K562 (cell line): ENCODE results near the gene IPO5. TPM values are rescaled to one million over a fixed set of nuclear protein-coding genes. Genes with fewer than 3 reads are reported as not detected.

Experiments
- ATAC-seq: fragments of 200-7000 bp; cut with Tn5 transposase; 3 replicates; pipeline ENCODE4 v1.9.1; 2020; ENCODE audit warnings: moderate library complexity
- BruUV-seq: library from RNA; stranded (reverse); fragments of 400-500 nt; replicated peaks from 2 replicates; lab custom pipeline; 2021; lab: Mats Ljungman, UMichigan
- CTCF ChIA-PET: fragments of 300-600 bp; formaldehyde crosslinking; extraction: SDS; loops from one replicate; lab custom pipeline; 2021; ENCODE audit warnings: low intra/inter-chr PET ratio; lab: Yijun Ruan, JAX
- POLR2A ChIA-PET: fragments of 300-600, 350-650 bp; sonication (Branson Sonifier 250); formaldehyde crosslinking; extraction: SDS; loops from one replicate; lab custom pipeline; 2021; ENCODE audit warnings: antibody characterized with exemption, inconsistent platforms; lab: Yijun Ruan, JAX
- DNase-seq, 4 experiments: peaks; one replicate each; pipeline versions ENCODE4 v3.0.0 to v3.0.0-alpha.2; 2011 to 2018; ENCODE audit warnings: low spot score in 3 of 4, mixed read lengths in 3 of 4; ENCODE audit errors: extremely low read depth in 1 of 4
- FAIRE-seq: peaks from 2 replicates; lab custom pipeline; 2011; peaks lifted over from hg19 to GRCh38; lab: Jason Lieb, UNC
- H2AFZ ChIP-seq: 2 replicates; pipeline ENCODE4 v1.6.0; 2011; ENCODE audit warnings: low read depth, low read length, control low read depth, inconsistent platforms
- H3K27ac ChIP-seq: fragments of 200-600 bp; 3 replicates; pipeline ENCODE4 v1.8.0; 2011; ENCODE audit warnings: low read depth, mild to moderate bottlenecking, control low read depth, inconsistent platforms, low read length, moderate library complexity, mixed read lengths; ENCODE audit errors: extremely low read depth
- H3K27me3 ChIP-seq, 2 experiments: fragments of 300-600 bp in 1 of 2; 2 replicates in 1 of 2; 3 replicates in 1 of 2; pipeline versions ENCODE4 v1.6.0 to v1.8.0; 2011; ENCODE audit warnings: inconsistent platforms in 2 of 2, low read length in 2 of 2, mild to moderate bottlenecking in 1 of 2, mixed read lengths in 1 of 2, moderate library complexity in 1 of 2; ENCODE audit not compliant: control insufficient read depth in 2 of 2, insufficient read depth in 2 of 2
- H3K36me3 ChIP-seq: fragments of 300-600 bp; 3 replicates; pipeline ENCODE4 v1.8.0; 2011; ENCODE audit warnings: mild to moderate bottlenecking, low read length, inconsistent platforms; ENCODE audit not compliant: control insufficient read depth, insufficient read depth
- H3K4me1 ChIP-seq, 2 experiments: fragments of 200-600 bp in 1 of 2; replicated peaks in 1 of 2; 2 replicates in 1 of 2; 3 replicates in 1 of 2; pipeline versions ENCODE4 v1.5.1 to v1.8.0; 2011; ENCODE audit warnings: inconsistent platforms in 2 of 2, low read length in 2 of 2, mild to moderate bottlenecking in 1 of 2, mixed read lengths in 1 of 2, moderate library complexity in 1 of 2; ENCODE audit not compliant: control insufficient read depth in 2 of 2, insufficient read depth in 2 of 2
- H3K4me2 ChIP-seq: 2 replicates; pipeline ENCODE4 v1.6.1; 2011; ENCODE audit warnings: low read length, control low read depth, inconsistent platforms, mixed read lengths; ENCODE audit not compliant: insufficient read depth
- H3K4me3 ChIP-seq: fragments of 200-600 bp; sonication (generic), shearing (Covaris generic); 2 replicates; pipeline ENCODE4 v1.5.1; 2016; ENCODE audit warnings: control low read depth, inconsistent platforms
- H3K79me2 ChIP-seq: fragments of 200-600 bp; 3 replicates; pipeline ENCODE4 v1.8.0; 2011; ENCODE audit warnings: low read length, inconsistent platforms; ENCODE audit not compliant: control insufficient read depth, insufficient read depth
- H3K9ac ChIP-seq, 2 experiments: 2 replicates each; pipeline versions ENCODE4 v1.6.0 to v1.6.1; 2011; ENCODE audit warnings: low read depth in 2 of 2, low read length in 2 of 2, control low read depth in 1 of 2, inconsistent platforms in 1 of 2, mild to moderate bottlenecking in 1 of 2, mixed read lengths in 1 of 2; ENCODE audit not compliant: insufficient read depth in 1 of 2
- H3K9me1 ChIP-seq: one replicate; pipeline ENCODE4 v1.6.0; 2011; ENCODE audit warnings: inconsistent platforms, mild to moderate bottlenecking, low read length, moderate library complexity; ENCODE audit not compliant: control insufficient read depth, insufficient read depth
- H3K9me3 ChIP-seq: replicated peaks from 2 replicates; pipeline ENCODE4 v1.5.1; 2011; ENCODE audit warnings: low read depth, low read length, inconsistent platforms; ENCODE audit not compliant: control insufficient read depth, insufficient read depth
- H4K20me1 ChIP-seq: replicated peaks from 2 replicates; pipeline ENCODE4 v1.6.1; 2011; ENCODE audit warnings: low read length, inconsistent platforms, mixed read lengths; ENCODE audit not compliant: control insufficient read depth, insufficient read depth
- BDP1 ChIP-seq: IDR thresholded peaks from 3 replicates; pipeline ENCODE4 v1.6.1; 2011; ENCODE audit not compliant: insufficient read length, insufficient read depth
- ETV6 ChIP-seq, 3 experiments: fragments of 150-350 bp in 1 of 3; sonication (generic) in 1 of 3; formaldehyde crosslinking in 1 of 3; IDR thresholded peaks; 2 replicates each; pipeline versions ENCODE4 v1.6.1 to v1.8.0; 2014 to 2022; ENCODE audit warnings: borderline replicate concordance in 2 of 3, low read depth in 2 of 3, antibody characterized with exemption in 1 of 3, low read length in 1 of 3, mild to moderate bottlenecking in 1 of 3, missing genetic modification reagents in 1 of 3
- MTA1 ChIP-seq: fragments of 450-650 bp; IDR thresholded peaks from 2 replicates; pipeline ENCODE4 v1.6.1; 2017; ENCODE audit warnings: borderline replicate concordance
- PCBP2 ChIP-seq: fragments of 200-400 bp; formaldehyde crosslinking; IDR thresholded peaks from 2 replicates; pipeline ENCODE4 v1.6.1; 2018; ENCODE audit warnings: low read length, low read depth, mild to moderate bottlenecking, moderate library complexity; ENCODE audit not compliant: poor library complexity, severe bottlenecking
- SAFB ChIP-seq: fragments of 200-400 bp; formaldehyde crosslinking; IDR thresholded peaks from 2 replicates; pipeline ENCODE4 v1.6.1; 2017; ENCODE audit warnings: low read depth, low read length, borderline replicate concordance
- ZNF197 ChIP-seq: fragments of 200-800 bp; sonication (Bioruptor generic); IDR thresholded peaks from 2 replicates; pipeline ENCODE4 v1.6.1; 2016; ENCODE audit warnings: low read depth, missing genetic modification characterization, missing compliant biosample characterization
- WGBS: fragments of 100-300 bp; shearing (Covaris generic); methylation state at CpG from one replicate; pipeline ENCODE4 v1.1.6; 2016; ENCODE audit warnings: low coverage, mixed read lengths; ENCODE audit not compliant: insufficient coverage; ENCODE audit errors: missing lambda C conversion rate; 5-methylcytosine and 5-hydroxymethylcytosine counted together
- in situ Hi-C: fragments of 300-500 bp; cut with MboI; formaldehyde crosslinking; loops from 4 replicates; pipeline ENCODE4 v1.15.0; 2018; ENCODE audit warnings: inconsistent platforms, mixed read lengths
- intact Hi-C: fragments of 100-400 bp; cut with micrococcal nuclease; formaldehyde crosslinking; loops from 2 replicates; pipeline ENCODE4 v1.14.2; 2022
- polyA plus RNA-seq, 8 experiments: library from polyadenylated mRNA; depleted of rRNA in 4 of 8; stranded (reverse) in 5 of 8; unstranded in 3 of 8; fragments of >200 nt; fragmentation: Nextera tagmentation in 2 of 8; fragmentation: Illumina TruSeq in 1 of 8; extraction: Ambion mirVana in 2 of 8; extraction: Trizol in 1 of 8; gene quantifications; 2 replicates each; pipeline versions ENCODE4 v1.2.1 to v1.2.3, GENCODE V29; 2011 to 2014; ENCODE audit warnings: inconsistent platforms in 1 of 8, missing spikeins in 1 of 8
- total RNA-seq, 7 experiments: library from RNA; depleted of rRNA in 6 of 7; stranded (reverse); fragments of >200 nt in 6 of 7; fragmentation: Illumina TruSeq in 2 of 7; extraction: Trizol in 2 of 7; gene quantifications; 2 replicates each; pipeline versions ENCODE4 v1.2.1 to v1.2.3, GENCODE V29; 2011 to 2021; ENCODE audit warnings: low replicate concordance in 1 of 7
- TF ChIP-seq, protein P1 (sequence below): fragments of 250-450 bp; sonication (Bioruptor Pico); IDR thresholded peaks from 2 replicates; pipeline ENCODE4 v1.8.0; 2022; ENCODE audit warnings: inconsistent platforms
- TF ChIP-seq, protein P2 (sequence below): fragments of 250-450 bp; sonication (Bioruptor Pico); IDR thresholded peaks from 2 replicates; pipeline ENCODE4 v1.5.0; 2021
- TF ChIP-seq, protein P3 (sequence below): fragments of 250-450 bp; sonication (Bioruptor Pico); IDR thresholded peaks from 2 replicates; pipeline ENCODE4 v1.4.0; 2020; ENCODE audit warnings: mild to moderate bottlenecking, moderate library complexity, borderline replicate concordance

Gene IPO5
- total and polyA plus RNA-seq, 9 of the 15 experiments (the other 6 are each of a cell fraction or from before 2014, with no cell fraction given) = 45.8 to 206 (median 134) TPM

DNA sequence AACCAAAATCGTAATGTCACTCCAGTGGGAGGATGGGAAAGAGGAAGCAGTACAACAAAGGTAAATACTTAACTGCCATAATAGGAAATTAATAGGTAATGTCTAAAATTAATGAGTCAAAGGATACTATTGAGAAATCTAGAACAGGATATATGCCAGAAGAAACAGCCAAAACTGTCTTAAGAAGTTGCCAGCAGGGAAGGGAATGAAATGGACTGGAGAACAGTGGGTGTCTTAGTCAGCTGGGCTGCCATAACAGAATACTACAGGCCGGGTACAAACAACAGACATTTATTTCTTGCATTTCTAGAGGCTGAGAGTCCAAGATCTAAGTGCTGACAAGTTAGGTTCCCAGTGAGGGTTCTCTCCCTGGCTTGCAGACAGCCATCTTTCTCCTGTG lies 40.3 kb upstream of the IPO5 start:
- Histone ChIP-seq H3K27ac (no peak overlapping the region), H3K9me1 (no peaks in the 10 kb centered on the region), H2AFZ (no peak overlapping the region), H3K4me2 (no peak overlapping the region), H4K20me1 (no peaks in the 10 kb centered on the region), H3K27me3 (no peaks in the 10 kb centered on the region), H3K4me1 (no peaks in the 10 kb centered on the region), H3K79me2 (no peaks in the 10 kb centered on the region), H3K9me3 (no peaks in the 10 kb centered on the region), H3K36me3 (no peaks in the 10 kb centered on the region), H3K4me3 (no peak overlapping the region), H3K9ac (no peak overlapping the region)
- no peak for FAIRE-seq
- no peak for DNase-seq
- 0% methylated on average over 2 of the region's 2 CpGs for WGBS
- no peak for TF ChIP-seq SAFB
- TF ChIP-seq, protein P1, sequence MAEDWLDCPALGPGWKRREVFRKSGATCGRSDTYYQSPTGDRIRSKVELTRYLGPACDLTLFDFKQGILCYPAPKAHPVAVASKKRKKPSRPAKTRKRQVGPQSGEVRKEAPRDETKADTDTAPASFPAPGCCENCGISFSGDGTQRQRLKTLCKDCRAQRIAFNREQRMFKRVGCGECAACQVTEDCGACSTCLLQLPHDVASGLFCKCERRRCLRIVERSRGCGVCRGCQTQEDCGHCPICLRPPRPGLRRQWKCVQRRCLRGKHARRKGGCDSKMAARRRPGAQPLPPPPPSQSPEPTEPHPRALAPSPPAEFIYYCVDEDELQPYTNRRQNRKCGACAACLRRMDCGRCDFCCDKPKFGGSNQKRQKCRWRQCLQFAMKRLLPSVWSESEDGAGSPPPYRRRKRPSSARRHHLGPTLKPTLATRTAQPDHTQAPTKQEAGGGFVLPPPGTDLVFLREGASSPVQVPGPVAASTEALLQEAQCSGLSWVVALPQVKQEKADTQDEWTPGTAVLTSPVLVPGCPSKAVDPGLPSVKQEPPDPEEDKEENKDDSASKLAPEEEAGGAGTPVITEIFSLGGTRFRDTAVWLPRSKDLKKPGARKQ = no peak
- BruUV-seq = no TSS peak
- POLR2A ChIA-PET = no interaction called here
- intact Hi-C loops = no loop called here
- CTCF ChIA-PET = no interaction called here
- ATAC-seq = no peak
- in situ Hi-C loops = no loop called here

DNA sequence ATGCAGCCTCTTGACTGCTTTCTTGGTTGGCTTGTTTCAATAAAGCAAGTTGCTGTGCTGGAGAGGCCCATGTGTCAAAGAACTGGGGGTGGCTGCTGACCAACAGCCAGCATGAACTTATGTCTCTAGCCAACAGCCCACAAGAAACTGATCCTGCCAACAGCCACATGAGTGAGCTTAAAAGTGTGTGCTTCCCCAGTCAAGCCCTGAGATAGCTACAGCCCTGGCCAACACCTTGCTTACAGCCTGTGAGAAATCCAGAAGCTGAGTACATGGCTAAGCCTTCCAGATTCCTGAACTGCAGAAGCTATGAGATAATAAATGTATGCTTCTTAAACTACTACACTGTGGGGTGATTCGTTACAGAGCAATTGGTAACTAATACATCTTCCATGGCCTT lies 38.9 kb upstream of the IPO5 start:
- intact Hi-C loops = no loop called here
- in situ Hi-C loops = no loop called here
- no peak overlapping the region for H3K4me3 ChIP-seq
- no peaks in the 10 kb centered on the region for H3K79me2 ChIP-seq
- H3K4me1 ChIP-seq = no peaks in the 10 kb centered on the region
- no peaks in the 10 kb centered on the region for H3K27me3 ChIP-seq
- FAIRE-seq (no peak), ATAC-seq (no peak), DNase-seq (no peak)
- ChIA-PET POLR2A (interaction anchor here (0.6 kb wide), 1 partner anchor 9 kb away, joined by 3 read pairs; no protein-coding TSS in a partner anchor), CTCF (interaction anchor here (0.6 kb wide), 1 partner anchor 57 kb away, joined by 3 read pairs; no protein-coding TSS in a partner anchor)
- no peaks in the 10 kb centered on the region for H3K36me3 ChIP-seq
- no TSS peak for BruUV-seq
- H3K27ac ChIP-seq = no peak overlapping the region
- 0% methylated on average over 1 of the region's 1 CpG for WGBS
- no peak overlapping the region for H2AFZ ChIP-seq
- H3K4me2 ChIP-seq = no peak overlapping the region
- no peaks in the 10 kb centered on the region for H3K9me1 ChIP-seq
- no peaks in the 10 kb centered on the region for H3K9me3 ChIP-seq
- H4K20me1 ChIP-seq = no peaks in the 10 kb centered on the region
- H3K9ac ChIP-seq = no peak overlapping the region
- TF ChIP-seq BDP1 = no peak
- TF ChIP-seq, protein P2, sequence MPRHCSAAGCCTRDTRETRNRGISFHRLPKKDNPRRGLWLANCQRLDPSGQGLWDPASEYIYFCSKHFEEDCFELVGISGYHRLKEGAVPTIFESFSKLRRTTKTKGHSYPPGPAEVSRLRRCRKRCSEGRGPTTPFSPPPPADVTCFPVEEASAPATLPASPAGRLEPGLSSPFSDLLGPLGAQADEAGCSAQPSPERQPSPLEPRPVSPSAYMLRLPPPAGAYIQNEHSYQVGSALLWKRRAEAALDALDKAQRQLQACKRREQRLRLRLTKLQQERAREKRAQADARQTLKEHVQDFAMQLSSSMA (CRISPR knock-in tag) = no peak
- TF ChIP-seq, protein P3, sequence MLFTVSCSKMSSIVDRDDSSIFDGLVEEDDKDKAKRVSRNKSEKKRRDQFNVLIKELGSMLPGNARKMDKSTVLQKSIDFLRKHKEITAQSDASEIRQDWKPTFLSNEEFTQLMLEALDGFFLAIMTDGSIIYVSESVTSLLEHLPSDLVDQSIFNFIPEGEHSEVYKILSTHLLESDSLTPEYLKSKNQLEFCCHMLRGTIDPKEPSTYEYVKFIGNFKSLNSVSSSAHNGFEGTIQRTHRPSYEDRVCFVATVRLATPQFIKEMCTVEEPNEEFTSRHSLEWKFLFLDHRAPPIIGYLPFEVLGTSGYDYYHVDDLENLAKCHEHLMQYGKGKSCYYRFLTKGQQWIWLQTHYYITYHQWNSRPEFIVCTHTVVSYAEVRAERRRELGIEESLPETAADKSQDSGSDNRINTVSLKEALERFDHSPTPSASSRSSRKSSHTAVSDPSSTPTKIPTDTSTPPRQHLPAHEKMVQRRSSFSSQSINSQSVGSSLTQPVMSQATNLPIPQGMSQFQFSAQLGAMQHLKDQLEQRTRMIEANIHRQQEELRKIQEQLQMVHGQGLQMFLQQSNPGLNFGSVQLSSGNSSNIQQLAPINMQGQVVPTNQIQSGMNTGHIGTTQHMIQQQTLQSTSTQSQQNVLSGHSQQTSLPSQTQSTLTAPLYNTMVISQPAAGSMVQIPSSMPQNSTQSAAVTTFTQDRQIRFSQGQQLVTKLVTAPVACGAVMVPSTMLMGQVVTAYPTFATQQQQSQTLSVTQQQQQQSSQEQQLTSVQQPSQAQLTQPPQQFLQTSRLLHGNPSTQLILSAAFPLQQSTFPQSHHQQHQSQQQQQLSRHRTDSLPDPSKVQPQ (CRISPR knock-in tag) = no peak
- no peak for TF ChIP-seq ZNF197 (CRISPR knock-in tag)
- no peak for TF ChIP-seq PCBP2
- TF ChIP-seq MTA1 = no peak
- TF ChIP-seq ETV6 (IDR thresholded peaks at IDR 0.05; ENCODE audit: borderline replicate concordance in 1 of 2, low read depth in 2 of 2, low read length in 1 of 2) = no peak
- no peak for TF ChIP-seq ETV6 (CRISPR knock-in tag; IDR thresholded peaks at IDR 0.05; ENCODE audit: borderline replicate concordance)
